GM18909 (cell line): ENCODE measurements around the gene CERT1.

Experiments used
- ATAC-seq: cut with Tn5 transposase; IDR thresholded peaks from one replicate; pipeline ENCODE4 v1.9.1; 2021; ENCODE audit warnings: mild to moderate bottlenecking; ENCODE audit not compliant: unreplicated experiment, poor library complexity

Gene CERT1

DNA sequence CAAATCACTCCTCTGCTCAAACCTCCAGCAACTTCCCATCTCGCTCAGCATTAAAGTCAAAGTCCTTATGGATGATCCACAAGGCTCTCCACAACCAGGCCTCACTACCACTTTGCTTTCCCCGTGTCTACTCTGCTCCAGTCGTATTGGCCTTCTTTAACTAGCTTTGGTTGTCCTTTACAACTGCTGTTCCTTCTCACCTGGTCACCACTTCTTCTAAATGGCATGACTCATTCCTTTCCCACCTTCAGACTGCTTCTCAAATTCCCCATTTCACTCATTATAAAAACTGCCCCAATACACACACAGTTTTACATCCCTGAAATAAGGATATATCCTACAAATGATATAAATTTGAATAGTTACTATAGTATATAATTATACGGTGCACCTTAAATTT is 30.4 kb downstream of the CERT1 start:
- ATAC-seq = no peak

DNA sequence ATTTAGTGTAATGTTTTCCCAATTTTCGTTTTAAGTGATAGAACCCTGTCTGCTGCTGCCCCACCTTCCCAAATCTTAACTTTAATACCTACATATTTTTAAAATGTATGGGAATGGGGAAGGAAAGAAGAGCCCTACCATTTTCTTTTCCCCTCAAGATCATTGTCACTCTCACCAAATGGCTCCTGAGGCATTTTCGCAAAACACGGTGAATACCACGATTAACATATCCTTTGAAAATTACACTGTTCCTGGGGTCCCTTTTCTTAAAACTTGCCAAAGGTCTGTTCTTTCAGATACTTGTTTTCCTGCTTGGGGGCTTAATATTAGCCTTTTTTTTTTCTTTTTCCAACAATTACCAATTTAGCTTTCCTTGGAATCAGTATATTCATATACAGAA is 36.1 kb downstream of the CERT1 start:
- no peak for ATAC-seq

DNA sequence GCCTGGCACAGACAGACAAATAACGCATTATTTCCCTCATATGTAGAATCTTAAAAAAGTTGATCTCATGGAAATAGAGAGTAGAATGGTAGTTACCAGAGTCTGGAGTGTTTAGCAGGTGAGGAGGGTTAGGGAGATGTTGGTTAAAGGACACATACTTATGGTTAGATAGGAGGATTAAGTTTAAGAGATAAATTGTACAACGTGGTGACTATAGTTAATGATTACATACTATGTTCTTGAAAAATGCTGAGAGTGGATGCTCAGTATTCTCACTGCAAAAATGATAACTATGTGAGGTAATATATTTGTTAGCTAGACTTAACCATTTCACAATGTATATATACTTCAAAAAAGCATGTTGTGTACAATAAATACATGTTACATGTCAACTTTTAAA is 38.0 kb downstream of the CERT1 start:
- ATAC-seq = no peak

DNA sequence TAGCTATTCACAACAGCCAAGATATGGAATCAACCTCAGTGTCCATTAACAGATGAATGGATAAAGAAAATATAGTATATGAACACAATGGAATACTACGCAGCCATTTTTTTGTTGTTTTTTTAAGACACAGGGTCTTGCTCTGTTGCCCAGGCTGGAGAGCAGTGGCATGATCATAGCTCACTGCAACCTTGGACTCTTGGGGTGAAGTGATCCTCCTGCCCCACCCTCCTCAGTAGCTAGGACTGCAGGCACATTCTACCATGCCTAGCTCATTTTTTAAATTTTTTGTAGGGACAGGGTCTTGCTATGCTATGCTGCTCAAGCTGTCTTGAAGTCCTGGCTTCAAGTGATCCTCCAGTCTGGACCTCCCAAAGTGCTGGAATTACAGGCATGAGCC is 38.5 kb downstream of the CERT1 start:
- no peak for ATAC-seq

DNA sequence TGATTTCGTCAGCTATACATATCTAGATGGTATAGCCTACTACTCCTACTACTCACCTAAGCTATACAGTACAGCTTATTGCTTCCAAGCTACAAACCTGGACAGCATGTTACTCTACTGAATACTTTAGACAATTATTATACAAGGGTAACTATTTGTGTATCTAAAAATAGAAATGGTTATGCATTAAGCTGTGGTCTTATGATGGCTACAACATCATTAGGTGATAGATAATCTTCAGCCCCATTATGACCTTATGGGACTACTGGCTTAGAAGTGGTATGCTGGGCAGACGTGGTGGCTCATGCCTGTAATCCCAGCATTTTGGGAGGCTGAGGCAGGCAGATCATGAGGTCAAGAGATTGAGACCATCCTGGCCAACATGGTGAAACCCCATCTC is 40.2 kb downstream of the CERT1 start:
- peak; percentile 62 for ATAC-seq

DNA sequence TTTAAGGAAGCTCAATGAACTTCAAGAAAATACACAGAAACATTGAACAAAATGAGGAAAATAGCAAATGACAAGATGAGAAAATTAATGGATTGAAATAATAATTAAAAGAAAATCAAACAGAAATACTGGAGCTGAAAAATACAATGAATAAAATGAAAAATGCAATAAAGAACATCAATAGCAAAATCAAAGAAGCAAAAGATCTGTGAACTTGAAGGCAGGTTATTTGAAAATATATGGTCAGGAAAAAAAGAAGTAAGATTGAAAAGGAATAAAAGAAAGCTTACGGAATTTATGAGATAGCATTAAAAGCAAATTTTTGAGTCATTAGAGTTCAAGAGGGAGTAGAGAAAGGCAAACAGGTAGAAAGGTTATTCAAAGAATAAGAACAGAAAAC is 42.4 kb downstream of the CERT1 start:
- ATAC-seq = no peak

DNA sequence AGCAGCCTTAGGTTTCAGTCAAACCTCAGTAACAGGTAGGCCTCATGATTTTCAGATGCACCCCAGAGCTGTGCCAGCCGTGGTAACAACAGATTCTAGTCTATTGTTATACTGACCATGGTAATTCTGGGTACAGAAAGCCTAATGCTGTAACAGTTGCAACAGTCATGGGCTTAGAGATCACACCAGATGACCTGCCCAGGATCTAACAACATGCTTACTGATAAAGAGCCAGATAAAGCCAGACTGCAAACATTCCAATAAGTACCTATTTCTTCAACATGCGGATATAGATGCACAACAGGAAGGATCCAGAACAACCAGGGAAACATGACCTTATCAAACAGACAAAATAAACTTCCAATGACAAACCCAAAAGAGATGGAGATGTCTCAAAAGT is 42.8 kb downstream of the CERT1 start:
- no peak for ATAC-seq

DNA sequence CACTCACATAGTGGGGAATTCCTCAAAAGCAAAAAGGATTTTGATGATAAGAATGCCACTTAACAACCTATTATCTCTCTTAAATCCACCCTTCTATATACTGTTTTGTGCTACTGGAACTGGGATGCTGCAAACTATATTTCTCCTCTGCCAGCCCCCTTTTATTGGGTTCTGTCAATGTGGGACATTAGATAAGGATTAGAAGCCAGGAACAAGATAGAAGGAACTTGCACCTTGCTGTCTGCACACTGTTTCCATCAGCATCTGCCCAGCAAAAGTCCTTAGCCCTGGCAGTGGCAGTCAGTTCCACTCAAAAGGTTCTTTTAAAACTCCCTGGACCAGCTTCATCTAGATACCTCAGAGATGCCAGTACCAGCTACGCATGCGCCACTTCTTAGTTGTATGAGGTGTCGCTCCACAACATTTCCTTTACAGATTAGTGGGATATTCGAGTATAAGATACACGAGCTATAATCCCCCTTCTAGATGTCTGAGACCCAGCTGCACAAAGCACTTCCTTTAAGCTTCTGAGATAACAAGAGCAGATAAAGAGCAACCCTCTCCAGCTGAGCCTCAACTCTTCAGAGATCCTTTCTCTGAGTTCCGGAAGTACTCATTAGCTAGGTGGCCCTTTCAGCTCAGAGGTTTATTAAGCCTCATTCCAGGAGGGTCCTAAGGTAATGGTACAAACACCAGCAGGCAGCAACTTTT is 45.3 kb downstream of the CERT1 start:
- ATAC-seq = no peak

DNA sequence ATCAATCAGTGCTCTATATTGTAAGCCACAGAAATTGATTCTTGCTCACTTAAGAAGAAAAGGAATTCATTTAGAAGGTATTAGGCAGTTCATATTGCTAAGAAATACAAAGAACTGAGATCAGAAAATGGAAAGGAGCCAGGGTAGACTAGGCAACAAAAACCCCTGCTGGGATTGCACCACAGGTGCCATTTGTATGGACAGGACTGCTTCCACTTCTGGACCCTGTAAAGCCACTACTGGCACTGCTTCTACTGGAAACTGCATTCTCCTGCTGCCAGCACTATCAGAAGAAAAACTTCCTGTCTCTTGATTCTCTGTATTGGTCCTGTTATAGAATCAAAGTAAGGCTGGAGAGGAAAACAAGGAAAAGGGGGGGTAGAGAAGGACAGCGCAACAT is 45.9 kb downstream of the CERT1 start:
- ATAC-seq = no peak

DNA sequence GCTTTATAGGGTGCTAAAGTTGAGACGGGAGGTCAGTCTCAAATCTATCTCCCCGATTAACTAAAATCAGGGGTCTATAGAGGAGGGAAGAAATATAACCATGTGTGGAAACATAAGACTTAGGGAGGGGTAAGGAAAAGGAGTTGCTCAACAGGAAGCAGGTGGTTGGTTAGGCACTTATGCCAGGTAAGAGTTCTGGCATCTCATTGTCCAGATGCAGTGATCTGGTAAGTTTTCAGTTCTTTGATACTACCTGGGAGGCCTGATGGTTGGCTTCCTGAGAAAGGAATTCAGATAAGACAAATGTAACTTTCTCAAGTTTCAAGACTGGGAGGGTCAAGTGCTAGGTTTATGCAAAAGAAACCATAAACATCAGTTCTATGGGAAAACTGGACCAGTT is 47.7 kb downstream of the CERT1 start:
- ATAC-seq = no peak

DNA sequence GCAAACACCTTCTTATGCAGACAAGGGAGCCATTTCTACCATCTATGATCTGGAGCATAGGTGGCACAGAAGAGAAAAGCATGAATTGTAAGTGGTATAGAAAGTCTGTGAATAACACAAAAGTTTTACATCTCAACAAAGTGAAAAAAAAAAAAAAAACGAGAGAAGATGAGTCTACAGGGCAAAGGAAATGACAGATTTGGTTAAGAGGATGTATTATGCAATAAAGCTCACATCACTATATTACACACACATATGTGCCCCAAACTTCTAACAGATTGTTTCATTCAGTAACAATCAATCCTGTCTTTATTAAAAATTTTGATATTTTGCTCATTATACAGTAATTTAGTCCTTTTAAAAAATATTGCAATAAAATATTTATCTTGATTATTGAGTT is 49.8 kb downstream of the CERT1 start:
- no peak for ATAC-seq

DNA sequence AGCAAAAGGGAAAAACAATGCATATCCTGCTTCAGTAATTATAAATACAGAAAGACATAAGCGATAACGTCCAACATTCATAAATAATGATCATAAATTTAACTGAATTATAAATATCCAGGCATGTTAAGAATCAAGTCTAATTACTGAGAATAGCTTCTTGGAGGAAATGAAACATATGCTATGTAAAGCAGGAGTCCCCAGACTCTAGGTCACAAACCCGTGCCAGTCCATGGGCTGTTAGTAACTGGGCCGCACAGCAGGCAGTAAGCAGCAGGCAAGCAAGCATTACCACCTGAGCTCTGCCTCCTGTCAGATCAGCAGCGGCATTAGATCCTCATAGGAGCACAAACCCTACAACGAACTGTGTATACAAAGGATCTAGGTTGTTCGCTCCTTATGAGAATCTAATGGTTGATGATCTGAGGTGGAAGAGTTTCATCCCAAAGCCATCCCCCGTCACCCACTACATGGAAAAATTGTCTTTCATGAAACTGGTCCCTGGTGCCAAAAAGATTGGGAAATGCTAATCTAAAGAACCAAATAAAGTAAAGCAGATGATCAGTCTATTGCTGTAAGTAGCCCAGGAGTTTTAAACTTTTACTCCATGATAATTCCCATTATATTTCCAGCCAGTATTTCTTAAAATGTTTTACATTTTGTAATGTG is 50.4 kb downstream of the CERT1 start:
- peak; percentile 92 for ATAC-seq

DNA sequence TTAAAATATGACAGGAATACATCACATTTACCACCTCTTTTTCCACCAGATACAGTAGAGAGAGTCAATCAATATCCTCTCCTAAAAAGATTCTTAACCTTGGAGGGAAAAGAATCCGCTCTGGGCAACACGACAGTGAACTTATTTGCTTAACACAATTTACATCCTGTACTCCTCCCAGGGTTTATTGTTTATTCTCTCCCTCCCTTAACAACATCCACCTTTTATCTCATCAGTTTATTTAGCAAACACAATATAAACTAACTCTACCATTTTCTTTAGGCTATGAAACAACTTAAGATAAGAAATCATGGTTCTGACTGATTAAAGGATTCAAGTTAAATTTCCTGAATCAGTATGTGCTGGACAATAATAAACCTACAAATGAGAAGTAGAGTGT is 50.9 kb downstream of the CERT1 start:
- ATAC-seq = peak; percentile 13

DNA sequence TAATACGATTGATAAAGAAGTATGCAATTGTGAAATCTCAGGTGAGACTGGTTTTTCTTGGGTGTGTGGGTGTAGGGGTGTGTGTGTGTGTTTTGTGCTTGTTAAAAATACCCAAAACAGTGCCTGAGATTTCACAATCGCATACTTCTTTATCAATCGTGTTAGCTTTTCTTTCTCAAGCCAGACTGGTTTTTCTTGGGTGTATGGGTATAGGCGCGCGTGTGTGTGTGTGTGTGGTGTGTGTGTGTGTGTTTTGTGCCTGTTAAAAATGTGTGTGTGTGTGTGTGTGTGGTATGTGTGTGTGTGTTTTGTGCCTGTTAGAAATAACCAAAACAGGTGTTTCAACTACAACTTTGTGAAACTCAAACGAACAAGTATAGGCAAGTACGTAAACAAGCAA is 53.7 kb downstream of the CERT1 start:
- ATAC-seq = no peak

DNA sequence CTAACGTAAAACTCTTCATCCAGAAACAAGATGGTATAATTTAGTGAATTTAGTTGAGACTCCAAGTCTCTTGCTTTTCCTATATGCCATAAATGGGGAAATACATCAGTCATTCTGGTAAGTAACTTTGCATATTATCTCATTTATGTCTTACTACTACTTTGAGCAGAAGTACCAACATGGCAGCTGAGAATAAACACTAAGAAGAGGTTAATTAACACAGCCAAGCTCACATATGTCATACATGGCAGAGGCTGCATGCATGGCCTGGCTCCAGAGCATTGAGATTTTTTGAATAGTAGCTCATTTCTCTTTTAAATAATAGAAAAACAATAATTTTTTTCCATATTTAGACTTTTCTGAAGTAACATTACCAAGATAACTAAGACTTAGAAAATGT is 54.3 kb downstream of the CERT1 start:
- ATAC-seq = no peak

DNA sequence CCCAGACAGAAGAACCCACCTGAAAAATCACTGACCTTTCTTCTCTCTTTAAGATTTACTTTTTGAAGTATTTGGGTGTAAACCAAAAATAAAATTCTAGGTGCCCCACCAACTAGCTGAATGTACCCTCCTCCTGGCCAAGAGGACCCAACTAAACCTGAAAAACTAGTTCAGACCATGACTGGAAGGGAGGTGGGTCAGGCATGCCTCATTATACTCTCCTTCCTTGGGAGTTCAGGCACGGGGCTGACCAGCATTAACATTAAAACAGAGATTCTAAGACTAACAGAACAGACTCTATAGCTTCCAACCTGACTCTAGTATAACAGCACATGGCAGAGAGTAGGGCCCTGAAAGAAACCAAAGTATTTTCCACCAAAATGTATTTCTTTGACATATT is 61.4 kb downstream of the CERT1 start:
- ATAC-seq = no peak

DNA sequence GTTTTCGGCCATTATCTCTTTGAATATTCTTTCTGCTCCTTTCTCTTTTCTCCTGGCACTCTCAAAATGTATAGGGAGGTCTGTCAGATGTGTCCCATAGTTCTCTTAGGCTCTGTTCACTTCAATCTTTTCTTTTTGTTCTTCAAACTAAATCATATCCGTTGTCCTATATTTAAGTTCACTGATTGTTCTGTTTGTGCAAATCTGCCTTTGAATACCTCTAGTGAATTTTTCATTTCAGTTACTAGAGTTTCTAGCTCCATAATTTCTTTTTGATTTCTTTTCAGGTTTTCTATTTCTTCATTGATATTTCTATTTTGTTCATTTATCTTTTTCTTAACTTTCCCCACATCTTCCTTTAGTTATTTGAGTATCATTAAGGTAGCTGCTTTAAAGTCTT is 65.4 kb downstream of the CERT1 start:
- ATAC-seq = no peak

DNA sequence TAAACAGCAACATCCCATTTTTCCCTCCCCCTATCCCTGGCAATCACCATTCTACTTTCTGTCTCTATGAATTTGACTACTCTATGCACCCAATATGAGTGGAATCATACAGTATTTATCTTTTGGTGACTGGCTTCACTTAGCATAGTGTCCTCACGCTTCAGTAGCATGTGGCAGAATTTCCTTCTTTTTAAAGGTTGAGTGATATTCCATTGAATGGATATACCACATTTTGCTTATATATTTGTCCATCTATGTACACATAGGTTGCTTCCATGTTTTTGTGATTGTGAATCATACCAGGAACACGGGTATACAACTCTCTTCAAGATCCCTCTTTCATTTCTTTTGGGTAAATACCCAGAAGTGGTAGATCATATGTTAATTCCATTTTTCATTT is 69.9 kb downstream of the CERT1 start:
- no peak for ATAC-seq

DNA sequence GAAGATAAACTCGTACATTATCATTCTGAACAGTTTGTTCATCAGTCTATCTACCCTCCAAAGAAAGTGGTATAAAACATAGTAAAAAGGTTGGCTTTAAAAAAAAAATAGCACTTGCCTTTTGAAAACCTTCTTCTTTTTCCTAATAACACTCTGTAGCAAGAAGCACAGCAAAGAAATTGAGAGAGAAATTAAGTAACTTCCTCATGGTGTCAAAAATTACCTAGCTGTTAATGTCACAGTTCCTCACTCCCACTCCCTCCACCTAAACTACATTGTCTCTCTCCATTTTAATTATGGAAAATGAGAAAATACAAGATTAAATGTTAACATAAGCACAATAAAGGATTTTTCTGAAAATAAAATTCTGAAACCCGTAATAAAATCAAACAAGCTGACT is 72.2 kb downstream of the CERT1 start:
- ATAC-seq = no peak

DNA sequence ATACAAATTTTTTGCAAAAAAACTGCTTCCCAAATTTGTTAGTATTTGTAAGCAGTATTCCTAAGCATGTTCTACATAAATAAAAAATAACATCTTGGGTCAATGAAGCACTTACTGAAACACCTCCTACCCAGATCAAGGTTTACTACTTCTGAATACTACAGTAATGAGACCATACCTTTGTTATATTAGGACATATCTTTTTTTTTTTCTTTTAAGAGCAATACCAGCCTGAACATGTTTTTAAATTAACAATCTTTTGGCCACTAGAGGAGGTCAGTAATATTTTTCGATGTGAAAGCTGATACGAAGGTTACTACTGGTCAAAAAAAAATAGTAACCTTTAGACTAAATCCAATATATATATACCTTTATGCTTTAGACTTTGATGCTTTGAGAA is 72.7 kb downstream of the CERT1 start:
- no peak for ATAC-seq

DNA sequence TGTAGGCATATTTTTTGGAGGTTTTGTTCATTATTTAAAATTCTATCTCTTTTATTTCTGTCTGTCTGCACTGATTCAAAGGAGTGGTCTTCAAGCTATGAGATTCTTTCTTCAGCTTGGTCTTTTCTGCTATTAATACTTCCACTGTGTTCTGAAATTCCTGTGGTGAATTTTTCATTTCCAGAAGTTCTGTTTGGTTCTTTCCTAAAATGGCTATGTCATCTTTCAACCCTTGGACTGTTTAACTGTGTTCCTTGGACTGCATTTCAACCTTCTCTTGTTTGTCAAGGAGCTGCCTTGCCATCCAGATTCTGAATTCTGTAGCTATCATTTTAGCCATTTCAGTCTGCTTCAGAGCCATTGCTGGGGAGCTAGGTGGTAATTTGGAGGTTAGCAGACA is 76.3 kb downstream of the CERT1 start:
- no peak for ATAC-seq

DNA sequence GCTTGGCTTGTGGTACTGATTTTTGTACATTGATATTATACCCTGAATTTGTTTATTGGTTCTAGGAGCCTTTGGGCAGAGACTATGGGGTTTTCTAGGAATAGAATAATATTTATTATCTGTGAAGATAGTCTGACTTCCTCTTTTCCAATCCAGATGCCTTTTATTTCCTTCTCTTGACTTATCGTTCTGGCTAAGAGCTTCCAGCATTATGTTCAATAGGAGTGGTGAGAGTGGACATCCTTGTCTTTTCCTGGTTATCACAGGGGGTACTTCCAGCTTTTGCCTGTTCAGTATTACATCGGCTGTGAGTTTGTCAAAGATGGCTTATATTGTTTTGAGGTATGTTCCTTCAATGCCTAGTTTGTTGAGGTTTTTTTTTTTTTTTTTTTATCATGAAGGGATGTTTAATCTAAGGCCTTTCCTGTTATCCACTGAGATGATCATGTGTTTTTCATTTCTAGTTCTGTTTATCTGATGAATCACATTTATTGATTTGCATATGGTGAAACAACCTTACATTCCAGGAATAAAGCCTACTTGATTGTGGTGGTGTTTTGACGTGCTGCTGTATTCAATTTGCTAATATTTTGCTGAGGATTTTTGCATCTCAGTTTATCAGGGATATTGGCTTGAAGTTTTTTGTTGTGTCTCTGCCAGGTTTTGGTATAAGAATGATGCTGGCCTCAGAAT is 77.5 kb downstream of the CERT1 start:
- ATAC-seq = no peak
